Upper lobe of left lung (tissue), 4 donors: ENCODE data around the gene LRRK1.

Source experiments
- EP300 ChIP-seq, 4 donors: sonication (generic); formaldehyde crosslinking; IDR thresholded peaks; one replicate each; pipeline ENCODE4 v1.5.1; 2017; ENCODE audit warnings: antibody characterized with exemption in 4 of 4, control low read depth in 2 of 4
- POLR2A ChIP-seq, 4 donors: fragments of 450-650 bp; IDR thresholded peaks; one replicate each; pipeline ENCODE4 v1.5.1; 2016 to 2017; ENCODE audit warnings: antibody characterized with exemption in 4 of 4, mild to moderate bottlenecking in 2 of 4
- POLR2AphosphoS5 ChIP-seq, 2 donors: sonication (generic); formaldehyde crosslinking; IDR thresholded peaks; one replicate each; pipeline ENCODE4 v1.5.1; 2017; ENCODE audit warnings: antibody characterized with exemption in 2 of 2
- TF ChIP-seq, protein P1 (sequence below), 6 experiments: fragments of 450-650 bp in 4 of 6; fragments of 200-600 bp in 2 of 6; sonication (generic) in 2 of 6; IDR thresholded peaks; one replicate each; pipeline ENCODE4 v1.5.1; 2016 to 2019; ENCODE audit warnings: antibody characterized with exemption in 6 of 6

DNA sequence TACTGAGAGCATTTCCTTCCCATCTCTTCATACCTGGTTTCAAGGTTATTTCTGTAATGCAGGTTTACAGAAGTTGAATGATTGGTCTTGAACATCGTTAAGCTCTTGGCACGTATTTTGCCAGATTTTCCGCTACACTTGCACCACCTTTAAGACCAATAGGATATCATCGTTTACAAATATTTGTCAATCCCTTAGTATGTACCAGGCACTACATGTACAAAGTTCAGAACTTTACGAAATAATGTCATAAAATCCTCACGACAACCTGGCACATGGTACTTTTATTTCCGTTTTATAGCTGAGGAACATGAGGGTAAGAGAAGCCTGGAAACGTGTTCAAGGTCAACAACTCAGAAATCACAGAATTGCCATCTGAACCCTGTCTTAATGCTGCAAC is 6.3 kb downstream of the LRRK1 start:
- TF ChIP-seq POLR2A (IDR thresholded peaks at IDR 0.05) (no peak), EP300 (IDR thresholded peaks at IDR 0.05) (no peak), POLR2AphosphoS5 (IDR thresholded peaks at IDR 0.05) (no peak)
- TF ChIP-seq, protein P1, sequence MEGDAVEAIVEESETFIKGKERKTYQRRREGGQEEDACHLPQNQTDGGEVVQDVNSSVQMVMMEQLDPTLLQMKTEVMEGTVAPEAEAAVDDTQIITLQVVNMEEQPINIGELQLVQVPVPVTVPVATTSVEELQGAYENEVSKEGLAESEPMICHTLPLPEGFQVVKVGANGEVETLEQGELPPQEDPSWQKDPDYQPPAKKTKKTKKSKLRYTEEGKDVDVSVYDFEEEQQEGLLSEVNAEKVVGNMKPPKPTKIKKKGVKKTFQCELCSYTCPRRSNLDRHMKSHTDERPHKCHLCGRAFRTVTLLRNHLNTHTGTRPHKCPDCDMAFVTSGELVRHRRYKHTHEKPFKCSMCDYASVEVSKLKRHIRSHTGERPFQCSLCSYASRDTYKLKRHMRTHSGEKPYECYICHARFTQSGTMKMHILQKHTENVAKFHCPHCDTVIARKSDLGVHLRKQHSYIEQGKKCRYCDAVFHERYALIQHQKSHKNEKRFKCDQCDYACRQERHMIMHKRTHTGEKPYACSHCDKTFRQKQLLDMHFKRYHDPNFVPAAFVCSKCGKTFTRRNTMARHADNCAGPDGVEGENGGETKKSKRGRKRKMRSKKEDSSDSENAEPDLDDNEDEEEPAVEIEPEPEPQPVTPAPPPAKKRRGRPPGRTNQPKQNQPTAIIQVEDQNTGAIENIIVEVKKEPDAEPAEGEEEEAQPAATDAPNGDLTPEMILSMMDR (IDR thresholded peaks at IDR 0.05), result no peak
